ENCODE data around the gene HK1.

The HK1 gene

DNA sequence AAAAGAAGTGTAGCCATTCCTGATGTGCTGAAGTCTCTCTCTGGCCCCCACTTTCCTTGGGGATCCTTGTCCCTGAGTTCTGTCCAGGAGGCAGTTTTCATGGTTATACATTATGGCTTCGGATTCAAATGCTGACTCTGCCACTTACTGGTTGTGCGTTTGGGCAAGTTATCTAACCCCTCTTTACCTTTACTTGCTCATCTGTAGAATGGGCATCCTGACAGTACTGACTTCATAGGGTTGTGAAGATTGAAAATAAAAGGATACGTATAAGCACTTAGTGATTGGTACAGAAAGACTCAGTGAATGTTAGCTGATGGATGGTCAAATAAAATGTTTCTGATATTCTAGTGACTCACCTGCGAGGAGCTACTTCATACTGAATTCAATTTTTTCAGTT, 73.3 kb downstream of the HK1 start:
- Mint-ChIP-seq H3K4me3 (no peak overlapping the region), H3K27ac (ENCODE audit: low read depth) (no peak overlapping the region), H3K36me3 (ENCODE audit: insufficient read depth) (peaks cover 20% of the 10 kb centered on the region), H3K27me3 (no peaks in the 10 kb centered on the region), H3K9me3 (no peaks in the 10 kb centered on the region), H3K4me1 (peaks cover 16% of the 10 kb centered on the region)
- DNase-seq (ENCODE audit: low spot score in 2 of 2), result no peak
- no peak for ATAC-seq (replicated peaks; ENCODE audit: extremely low read depth, poor library complexity, severe bottlenecking)

DNA sequence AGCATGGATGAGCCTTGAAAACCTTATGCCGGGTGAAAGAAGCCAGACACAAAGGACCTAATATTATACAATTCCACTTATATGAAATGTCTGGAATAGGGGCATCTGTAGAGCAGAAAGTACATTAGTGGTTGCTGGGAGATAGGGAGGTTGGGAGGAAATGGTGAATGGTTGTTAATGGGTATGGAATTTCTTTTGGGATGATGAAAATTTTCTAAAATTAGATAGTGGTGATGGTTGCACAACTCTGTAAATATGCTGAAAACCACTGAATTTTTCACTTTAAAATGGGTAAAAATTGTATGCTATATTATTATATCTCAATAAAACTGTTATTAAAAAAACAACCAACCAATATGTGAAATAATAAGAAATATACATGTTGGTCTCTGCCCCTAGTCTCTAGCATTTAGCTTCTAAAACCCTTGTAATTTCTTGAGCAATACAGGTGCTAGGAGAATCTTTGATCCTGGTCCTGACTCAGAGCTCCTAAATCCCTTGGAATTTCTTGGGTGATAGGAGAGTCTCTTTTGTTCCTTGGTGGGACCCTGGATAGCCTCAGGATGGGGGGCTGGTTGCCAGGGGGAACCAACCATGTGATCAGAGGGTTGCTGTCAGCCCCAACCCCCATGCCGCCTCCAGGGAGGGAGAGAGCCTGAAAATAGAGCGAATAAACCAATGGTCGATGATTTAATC, 74.4 kb downstream of the HK1 start:
- H3K4me1 Mint-ChIP-seq, result peaks cover 19% of the 10 kb centered on the region
- peak overlapping the region; percentile 78 for H3K27ac Mint-ChIP-seq (ENCODE audit: low read depth)
- ATAC-seq (replicated peaks; ENCODE audit: extremely low read depth, poor library complexity, severe bottlenecking) (no peak), DNase-seq (ENCODE audit: low spot score in 2 of 2) (no peak)
- peaks cover 17% of the 10 kb centered on the region for H3K36me3 Mint-ChIP-seq (ENCODE audit: insufficient read depth)
- H3K9me3 Mint-ChIP-seq, result no peaks in the 10 kb centered on the region
- no peaks in the 10 kb centered on the region for H3K27me3 Mint-ChIP-seq
- no peak overlapping the region for H3K4me3 Mint-ChIP-seq

DNA sequence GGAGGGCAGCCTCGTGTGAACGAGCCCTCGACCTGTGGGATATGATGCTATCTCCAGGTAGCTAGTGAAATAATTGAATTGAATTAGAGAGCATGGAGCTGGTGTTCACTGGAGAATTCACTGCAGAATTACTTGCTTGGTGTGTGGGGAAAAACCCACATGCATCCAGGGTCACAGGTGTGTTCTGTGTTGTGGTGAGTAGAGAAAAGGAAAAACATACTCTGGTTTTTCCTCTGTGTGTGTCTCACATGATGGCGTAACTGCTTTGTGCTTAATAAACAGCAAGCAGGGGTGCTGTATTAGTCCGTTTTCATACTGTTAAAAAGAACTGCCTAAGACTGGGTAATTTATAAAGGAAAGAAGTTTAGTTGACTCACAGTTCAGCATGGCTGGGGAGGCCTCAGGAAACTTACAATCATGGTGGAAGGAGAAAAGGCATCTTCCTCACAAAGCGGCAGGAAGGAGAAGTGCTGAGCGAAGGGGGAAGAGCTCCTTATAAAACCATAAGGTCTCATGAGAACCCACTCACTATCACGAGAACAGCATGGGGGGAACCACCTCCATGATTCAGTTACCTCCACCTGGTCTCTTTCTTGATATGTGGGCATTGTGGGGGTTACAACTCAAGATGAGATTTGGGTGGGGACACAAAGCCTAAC, 75.8 kb downstream of the HK1 start:
- no peak overlapping the region for H3K4me3 Mint-ChIP-seq
- H3K4me1 Mint-ChIP-seq, result peaks cover 22% of the 10 kb centered on the region
- H3K36me3 Mint-ChIP-seq (ENCODE audit: insufficient read depth), result peaks cover 13% of the 10 kb centered on the region
- peak overlapping the region; percentile 78 for H3K27ac Mint-ChIP-seq (ENCODE audit: low read depth)
- no peaks in the 10 kb centered on the region for H3K9me3 Mint-ChIP-seq
- no peak for ATAC-seq (replicated peaks; ENCODE audit: extremely low read depth, poor library complexity, severe bottlenecking)
- DNase-seq (ENCODE audit: low spot score in 2 of 2), result no peak
- no peaks in the 10 kb centered on the region for H3K27me3 Mint-ChIP-seq

DNA sequence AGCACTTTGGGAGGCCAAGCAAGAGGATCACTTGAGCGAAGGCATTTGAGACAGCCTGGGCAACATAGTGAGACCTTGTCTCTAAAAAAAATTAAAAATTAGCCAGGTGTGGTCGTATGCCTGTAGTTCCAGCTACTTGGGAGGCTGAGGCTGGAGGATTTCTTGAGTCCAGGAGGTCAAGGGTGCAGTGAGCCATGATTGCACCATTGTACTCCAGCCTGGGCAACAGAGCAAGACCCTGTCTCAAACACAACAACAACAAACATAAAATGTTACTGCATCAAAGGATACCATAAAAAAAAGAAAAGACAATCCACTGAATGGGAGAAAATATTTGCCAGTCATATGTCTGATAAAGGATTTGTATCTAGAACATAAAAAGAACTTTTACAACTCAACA, 77.9 kb downstream of the HK1 start:
- Mint-ChIP-seq H3K4me3 (no peak overlapping the region), H3K27me3 (no peaks in the 10 kb centered on the region), H3K4me1 (peaks cover 36% of the 10 kb centered on the region), H3K9me3 (no peaks in the 10 kb centered on the region), H3K27ac (ENCODE audit: low read depth) (no peak overlapping the region), H3K36me3 (ENCODE audit: insufficient read depth) (peaks cover 1% of the 10 kb centered on the region)
- DNase-seq (ENCODE audit: low spot score in 2 of 2) (no peak), ATAC-seq (replicated peaks; ENCODE audit: extremely low read depth, poor library complexity, severe bottlenecking) (no peak)

DNA sequence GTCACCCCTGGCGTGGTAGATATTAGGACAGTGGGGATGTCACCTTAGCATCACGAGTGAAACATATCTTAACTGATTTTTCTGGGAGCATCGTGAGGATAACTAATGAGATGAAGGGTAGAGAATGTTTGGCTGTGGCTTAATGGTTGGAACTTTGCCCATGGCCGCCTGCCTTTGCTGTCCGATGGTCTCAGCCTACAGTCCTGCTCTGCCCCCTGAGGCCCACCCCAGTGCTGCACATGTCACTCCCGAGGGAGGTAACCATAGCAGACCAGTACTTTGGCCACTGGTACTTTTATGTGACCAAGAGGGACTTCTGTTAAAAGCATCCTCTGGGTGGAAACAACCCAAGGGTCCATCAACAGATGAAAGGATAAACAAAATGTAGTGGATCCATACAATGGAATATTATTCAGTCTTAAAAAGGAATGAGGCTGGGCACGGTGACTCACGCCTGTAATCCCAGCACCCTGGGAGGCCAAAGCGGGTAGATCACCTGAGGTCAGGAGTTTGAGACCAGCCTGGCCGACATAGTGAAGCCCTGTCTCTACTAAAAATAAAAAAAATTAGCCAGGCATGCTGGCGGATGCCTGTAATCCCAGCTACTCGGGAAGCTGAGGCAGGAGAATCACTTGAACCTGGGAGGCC, 80.0 kb downstream of the HK1 start:
- ATAC-seq (replicated peaks; ENCODE audit: extremely low read depth, poor library complexity, severe bottlenecking) (no peak), DNase-seq (ENCODE audit: low spot score in 2 of 2) (no peak)
- no peaks in the 10 kb centered on the region for H3K9me3 Mint-ChIP-seq
- H3K36me3 Mint-ChIP-seq (ENCODE audit: insufficient read depth), result peaks cover 3% of the 10 kb centered on the region
- H3K4me1 Mint-ChIP-seq, result peaks cover 49% of the 10 kb centered on the region
- peak overlapping the region; percentile 7 for H3K27ac Mint-ChIP-seq (ENCODE audit: low read depth)
- H3K4me3 Mint-ChIP-seq, result no peak overlapping the region
- no peaks in the 10 kb centered on the region for H3K27me3 Mint-ChIP-seq

DNA sequence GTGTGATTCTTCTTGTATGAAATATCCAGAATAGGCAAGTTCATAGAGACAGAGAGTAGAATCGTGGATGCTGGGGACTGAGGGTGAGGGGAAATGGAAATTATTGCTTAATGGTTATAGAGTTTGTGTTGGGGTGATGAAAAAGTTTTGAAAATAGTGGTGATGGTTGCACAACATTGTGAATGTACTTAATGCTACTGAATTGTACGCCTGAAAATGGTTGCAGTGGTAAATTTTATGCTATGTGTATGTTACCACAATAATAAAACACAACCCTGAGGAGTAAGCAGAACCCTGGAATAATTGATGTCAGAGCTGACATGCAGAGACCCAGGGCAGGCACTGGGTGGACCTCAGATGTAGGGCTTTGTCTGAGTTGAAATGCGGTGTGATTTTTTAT, 80.9 kb downstream of the HK1 start:
- peaks cover 43% of the 10 kb centered on the region for H3K4me1 Mint-ChIP-seq
- H3K36me3 Mint-ChIP-seq (ENCODE audit: insufficient read depth), result peaks cover 9% of the 10 kb centered on the region
- ATAC-seq (replicated peaks; ENCODE audit: extremely low read depth, poor library complexity, severe bottlenecking), result no peak
- no peak for DNase-seq (ENCODE audit: low spot score in 2 of 2)
- H3K4me3 Mint-ChIP-seq, result no peak overlapping the region
- H3K27ac Mint-ChIP-seq (ENCODE audit: low read depth), result no peak overlapping the region
- H3K9me3 Mint-ChIP-seq, result no peaks in the 10 kb centered on the region
- no peaks in the 10 kb centered on the region for H3K27me3 Mint-ChIP-seq

DNA sequence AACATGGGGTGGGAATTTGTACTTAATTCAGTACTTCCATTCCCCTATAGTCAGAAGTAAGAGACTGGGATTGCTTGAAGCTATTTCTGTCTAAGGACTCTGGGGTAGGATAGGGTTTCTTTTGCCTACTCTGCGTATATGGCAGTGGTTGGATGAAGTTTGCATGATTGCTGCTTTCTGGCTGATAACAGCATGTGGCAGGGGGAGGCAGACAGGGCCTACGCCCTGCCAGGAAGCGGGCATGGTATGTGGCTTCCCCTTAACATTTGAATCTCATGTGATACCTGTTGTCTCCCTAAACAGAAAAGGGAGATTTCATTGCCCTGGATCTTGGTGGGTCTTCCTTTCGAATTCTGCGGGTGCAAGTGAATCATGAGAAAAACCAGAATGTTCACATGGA, 81.3 kb downstream of the HK1 start:
- peaks cover 12% of the 10 kb centered on the region for H3K36me3 Mint-ChIP-seq (ENCODE audit: insufficient read depth)
- H3K9me3 Mint-ChIP-seq, result no peaks in the 10 kb centered on the region
- H3K4me3 Mint-ChIP-seq, result no peak overlapping the region
- H3K27ac Mint-ChIP-seq (ENCODE audit: low read depth), result no peak overlapping the region
- DNase-seq (ENCODE audit: low spot score in 2 of 2) (no peak), ATAC-seq (replicated peaks; ENCODE audit: extremely low read depth, poor library complexity, severe bottlenecking) (peak; percentile 67)
- no peaks in the 10 kb centered on the region for H3K27me3 Mint-ChIP-seq
- peaks cover 41% of the 10 kb centered on the region for H3K4me1 Mint-ChIP-seq

DNA sequence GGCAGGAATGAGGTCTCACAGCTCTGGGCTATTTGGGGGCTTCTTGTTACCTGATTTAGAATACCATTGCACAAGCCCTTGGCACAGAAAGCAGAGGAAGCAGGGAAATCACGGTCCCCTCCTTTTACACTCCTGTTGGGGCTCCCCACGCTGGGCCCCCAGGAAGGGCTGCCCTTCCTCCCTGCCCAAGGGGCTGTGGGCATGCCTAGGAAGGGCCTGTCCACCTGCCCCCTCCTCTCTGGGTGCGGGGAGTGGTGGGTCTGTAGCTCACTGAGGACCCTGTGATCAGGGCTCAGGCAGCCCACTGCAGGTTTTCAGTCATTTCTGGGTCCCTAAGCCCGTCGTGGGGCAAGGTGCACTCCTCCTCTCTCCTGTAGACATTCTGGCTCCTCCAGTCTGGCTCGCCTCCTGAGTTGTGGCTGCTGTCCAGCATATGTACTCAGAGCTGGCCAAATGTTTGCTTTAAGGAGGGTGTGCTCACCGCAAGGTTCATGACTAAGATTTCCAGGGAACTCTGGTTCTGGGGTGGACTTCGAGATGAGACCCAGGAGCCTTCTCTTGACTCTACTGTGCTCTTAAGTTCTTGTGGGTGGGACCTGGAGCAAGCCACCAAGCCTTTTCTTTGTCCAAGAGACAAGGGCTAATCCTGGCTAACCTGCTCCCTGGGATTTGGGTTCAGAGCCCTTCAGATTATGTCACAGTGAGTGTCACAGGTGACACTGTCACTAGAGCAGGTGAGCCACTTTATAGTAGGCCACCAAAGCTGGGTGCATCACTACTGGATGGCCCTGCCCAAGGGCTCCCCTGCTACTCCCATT, 82.4 kb downstream of the HK1 start:
- Mint-ChIP-seq H3K27me3 (no peaks in the 10 kb centered on the region), H3K27ac (ENCODE audit: low read depth) (no peak overlapping the region), H3K4me3 (no peak overlapping the region), H3K36me3 (ENCODE audit: insufficient read depth) (peaks cover 18% of the 10 kb centered on the region), H3K4me1 (peaks cover 41% of the 10 kb centered on the region), H3K9me3 (no peaks in the 10 kb centered on the region)
- DNase-seq (ENCODE audit: low spot score in 2 of 2) (no peak), ATAC-seq (replicated peaks; ENCODE audit: extremely low read depth, poor library complexity, severe bottlenecking) (no peak)

DNA sequence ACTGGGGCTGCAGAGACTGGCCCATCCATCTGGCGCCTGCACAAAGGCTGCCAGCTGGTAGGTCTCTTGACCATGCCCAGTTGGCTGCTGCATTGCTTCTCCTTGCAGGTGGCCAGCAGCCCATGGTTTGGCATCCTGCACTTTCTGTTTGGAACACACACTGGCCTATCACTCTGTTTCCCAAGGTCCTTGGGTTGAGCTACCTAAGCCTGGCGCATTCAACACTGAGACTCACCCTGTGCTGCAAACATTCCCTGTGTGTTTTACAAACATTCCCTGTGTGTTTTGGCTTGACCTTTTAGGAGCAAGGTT, 83.0 kb downstream of the HK1 start:
- peaks cover 41% of the 10 kb centered on the region for H3K4me1 Mint-ChIP-seq
- no peak overlapping the region for H3K27ac Mint-ChIP-seq (ENCODE audit: low read depth)
- H3K36me3 Mint-ChIP-seq (ENCODE audit: insufficient read depth), result peaks cover 20% of the 10 kb centered on the region
- H3K9me3 Mint-ChIP-seq, result no peaks in the 10 kb centered on the region
- H3K4me3 Mint-ChIP-seq, result no peak overlapping the region
- DNase-seq (ENCODE audit: low spot score in 2 of 2), result no peak
- no peak for ATAC-seq (replicated peaks; ENCODE audit: extremely low read depth, poor library complexity, severe bottlenecking)
- no peaks in the 10 kb centered on the region for H3K27me3 Mint-ChIP-seq

DNA sequence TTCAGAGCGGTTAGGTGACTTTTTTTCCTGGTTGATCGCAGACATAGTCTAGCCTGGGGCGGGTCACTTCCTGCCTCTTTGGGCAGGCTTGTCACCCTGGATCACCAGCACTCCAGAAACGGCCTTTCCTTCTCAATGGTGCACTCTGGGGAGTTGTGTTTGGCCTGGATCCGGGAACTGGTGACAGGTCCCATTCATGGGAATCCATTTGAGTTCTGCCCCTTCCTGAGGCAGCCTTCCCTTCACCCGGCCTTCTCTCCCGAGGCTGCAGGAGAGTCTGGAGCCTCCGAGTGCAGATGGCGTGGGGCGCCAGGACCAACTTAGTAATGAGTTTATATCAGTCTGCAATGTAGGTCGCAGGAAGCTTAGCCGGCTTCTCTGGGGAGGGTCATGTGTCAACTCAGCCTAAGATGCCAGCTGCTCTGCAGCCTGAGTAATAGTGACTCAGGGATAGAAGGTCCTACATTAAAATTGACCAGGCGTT, 84.2 kb downstream of the HK1 start:
- H3K27me3 Mint-ChIP-seq, result no peaks in the 10 kb centered on the region
- ATAC-seq (replicated peaks; ENCODE audit: extremely low read depth, poor library complexity, severe bottlenecking), result no peak
- peaks cover 26% of the 10 kb centered on the region for H3K36me3 Mint-ChIP-seq (ENCODE audit: insufficient read depth)

DNA sequence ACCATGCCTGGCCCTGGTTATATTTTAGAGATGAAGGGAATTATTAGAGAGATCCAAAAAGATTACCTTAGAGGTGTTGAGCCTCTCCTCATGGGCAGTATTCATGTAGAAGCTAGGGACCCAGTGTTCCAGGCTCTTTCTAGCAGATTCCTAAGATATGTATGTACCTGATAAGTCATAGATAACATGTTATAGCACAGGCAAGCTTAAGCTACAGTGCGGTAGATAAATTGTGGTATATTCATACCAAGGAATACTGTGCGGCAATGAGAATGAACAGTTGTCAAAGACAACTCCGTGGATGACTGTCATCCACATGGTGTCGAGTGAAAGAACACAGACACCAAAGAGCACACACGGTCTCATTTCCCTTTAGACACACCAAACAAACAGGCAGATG, 85.4 kb downstream of the HK1 start:
- H3K9me3 Mint-ChIP-seq, result no peaks in the 10 kb centered on the region
- H3K4me3 Mint-ChIP-seq, result no peak overlapping the region
- H3K27ac Mint-ChIP-seq (ENCODE audit: low read depth), result peak overlapping the region; percentile 3
- DNase-seq (ENCODE audit: low spot score in 2 of 2), result no peak
- H3K36me3 Mint-ChIP-seq (ENCODE audit: insufficient read depth), result peaks cover 27% of the 10 kb centered on the region
- no peak for ATAC-seq (replicated peaks; ENCODE audit: extremely low read depth, poor library complexity, severe bottlenecking)
- H3K27me3 Mint-ChIP-seq, result no peaks in the 10 kb centered on the region
- H3K4me1 Mint-ChIP-seq, result peaks cover 32% of the 10 kb centered on the region

More for the DNA sequence above, 84.2 kb downstream of the HK1 start:
- Mint-ChIP-seq H3K27ac (ENCODE audit: low read depth) (peak overlapping the region; percentile 3), H3K9me3 (no peaks in the 10 kb centered on the region), H3K4me3 (no peak overlapping the region), H3K4me1 (peaks cover 40% of the 10 kb centered on the region)
- DNase-seq (ENCODE audit: low spot score in 2 of 2), result no peak

DNA sequence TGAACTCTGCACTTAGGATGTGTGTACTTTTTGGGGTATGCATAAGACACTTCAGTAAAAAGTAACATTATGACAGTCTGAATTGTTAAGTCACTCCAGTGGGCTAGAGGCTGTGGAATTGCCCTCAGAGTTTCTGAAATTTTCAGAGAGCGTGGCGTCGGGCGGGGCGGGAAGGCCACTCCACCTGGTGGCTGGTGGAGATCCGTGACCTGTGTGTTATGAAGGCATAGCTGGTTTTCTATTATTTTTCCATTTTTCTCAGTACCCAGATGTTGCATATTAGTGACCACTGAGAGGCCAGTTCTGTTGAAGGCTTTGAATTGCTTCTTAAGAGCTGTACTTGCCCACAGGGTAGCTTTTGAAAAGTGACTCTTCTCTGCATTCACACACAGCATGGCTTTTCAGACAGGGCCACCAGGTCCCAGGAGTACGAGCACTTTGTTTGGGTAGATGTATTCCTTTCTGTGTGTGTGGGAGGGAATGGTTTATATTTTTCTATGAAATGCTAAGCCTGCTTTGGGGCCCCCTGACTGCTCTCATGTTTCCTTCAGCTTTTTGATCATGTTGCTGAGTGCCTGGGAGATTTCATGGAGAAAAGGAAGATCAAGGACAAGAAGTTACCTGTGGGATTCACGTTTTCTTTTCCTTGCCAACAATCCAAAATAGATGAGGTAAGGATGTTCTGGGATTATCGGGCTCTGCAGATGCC, 86.1 kb downstream of the HK1 start:
- Mint-ChIP-seq H3K4me3 (no peak overlapping the region), H3K27me3 (no peaks in the 10 kb centered on the region), H3K4me1 (peaks cover 26% of the 10 kb centered on the region), H3K36me3 (ENCODE audit: insufficient read depth) (peaks cover 33% of the 10 kb centered on the region), H3K9me3 (no peaks in the 10 kb centered on the region), H3K27ac (ENCODE audit: low read depth) (no peak overlapping the region)
- ATAC-seq (replicated peaks; ENCODE audit: extremely low read depth, poor library complexity, severe bottlenecking), result no peak
- no peak for DNase-seq (ENCODE audit: low spot score in 2 of 2)
